ENCODE results near the gene ISG20L2.

Gene ISG20L2

GRCh38 chr1:156684227-156684782, 44.3 kb downstream of the ISG20L2 start:
- no peak for DNase-seq

- no peak for DNase-seq
These were observed 46.2 kb downstream of the ISG20L2 start for GRCh38 chr1:156682166-156682890.

- no peak for DNase-seq
These were observed 47.2 kb downstream of the ISG20L2 start for GRCh38 chr1:156681196-156681960.

- no peak for DNase-seq
These were observed 48.5 kb downstream of the ISG20L2 start for GRCh38 chr1:156680056-156680455.

- DNase-seq = peak; percentile 63 to 78
These were observed 50.7 kb downstream of the ISG20L2 start for GRCh38 chr1:156677616-156678596.

- no peak for DNase-seq
These were observed 51.5 kb downstream of the ISG20L2 start, which contains the start of gene NES for GRCh38 chr1:156676820-156677615. Gene NES (minus strand): TSS chr1:156677407. CDS start chr1:156677264, 143 bp downstream.

GRCh38 chr1:156676114-156676819, 52.3 kb downstream of the ISG20L2 start:
- no peak for DNase-seq

- DNase-seq = no peak
These were observed 53.1 kb downstream of the ISG20L2 start for GRCh38 chr1:156675210-156676113.

GRCh38 chr1:156673387-156674121, 55.0 kb downstream of the ISG20L2 start:
- DNase-seq = no peak
